D341Med (cell line): ENCODE data around the gene ZDHHC20.

Experiments
- DNase-seq: peaks from one replicate; pipeline ENCODE4 v3.0.0; 2012; ENCODE audit warnings: low spot score

The ZDHHC20 gene

GRCh38 chr13:21360463-21360862 is 98.6 kb downstream of the ZDHHC20 start:
- DNase-seq: no peak

GRCh38 chr13:21359855-21360254 is 99.2 kb downstream of the ZDHHC20 start:
- DNase-seq: no peak

GRCh38 chr13:21355304-21355703 is 103.8 kb downstream of the ZDHHC20 start:
- no peak for DNase-seq

DNA sequence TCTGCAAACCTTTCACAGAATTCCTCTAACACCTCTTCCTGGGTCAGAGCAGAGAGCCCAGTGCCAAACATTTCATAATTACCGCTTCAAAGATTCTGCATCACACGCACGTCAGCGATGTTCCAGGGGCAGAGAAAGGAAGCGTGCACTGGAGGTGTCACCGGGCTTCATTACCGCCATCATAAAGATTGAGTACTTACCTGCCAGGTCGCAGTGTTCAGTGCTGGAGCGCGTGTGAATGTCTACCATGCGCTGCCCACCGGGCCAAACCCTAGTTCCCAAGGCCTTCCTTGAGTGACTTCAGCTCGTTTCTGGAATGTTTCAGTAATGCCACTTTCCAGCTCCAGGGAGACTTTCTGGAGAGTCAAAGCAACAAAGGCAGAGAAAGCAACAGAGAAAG is 104.4 kb downstream of the ZDHHC20 start:
- no peak for DNase-seq

GRCh38 chr13:21348488-21349120 is 110.5 kb downstream of the ZDHHC20 start:
- no peak for DNase-seq

- no peak for DNase-seq
Measured at GRCh38 chr13:21347753-21348318, 111.3 kb downstream of the ZDHHC20 start.

DNA sequence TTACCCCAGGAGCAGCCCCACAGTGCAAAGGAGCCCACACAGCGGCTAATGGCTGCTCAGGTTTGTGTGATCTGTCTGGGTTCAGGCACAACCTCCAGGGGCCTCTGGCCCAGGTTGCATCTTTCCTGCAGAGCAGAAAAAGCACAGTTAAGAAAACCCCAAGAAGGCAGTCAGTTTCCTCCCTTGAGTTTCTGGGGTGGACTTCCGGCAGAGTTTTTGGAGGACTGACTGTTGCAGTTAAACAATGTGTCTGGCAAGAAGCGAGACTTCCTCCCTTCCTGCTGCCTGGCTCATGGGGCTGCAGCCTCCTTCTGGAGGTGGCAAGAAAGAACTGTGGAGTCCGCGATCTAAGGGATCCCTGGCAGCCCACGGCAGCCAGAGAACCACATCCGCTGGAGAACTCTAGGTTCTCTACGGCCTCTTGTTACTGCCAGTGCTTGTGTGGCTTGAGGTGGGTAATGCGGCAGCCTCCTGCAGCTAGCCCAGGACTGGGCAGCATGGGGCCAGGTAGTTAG is 114.4 kb downstream of the ZDHHC20 start:
- DNase-seq: no peak

DNA sequence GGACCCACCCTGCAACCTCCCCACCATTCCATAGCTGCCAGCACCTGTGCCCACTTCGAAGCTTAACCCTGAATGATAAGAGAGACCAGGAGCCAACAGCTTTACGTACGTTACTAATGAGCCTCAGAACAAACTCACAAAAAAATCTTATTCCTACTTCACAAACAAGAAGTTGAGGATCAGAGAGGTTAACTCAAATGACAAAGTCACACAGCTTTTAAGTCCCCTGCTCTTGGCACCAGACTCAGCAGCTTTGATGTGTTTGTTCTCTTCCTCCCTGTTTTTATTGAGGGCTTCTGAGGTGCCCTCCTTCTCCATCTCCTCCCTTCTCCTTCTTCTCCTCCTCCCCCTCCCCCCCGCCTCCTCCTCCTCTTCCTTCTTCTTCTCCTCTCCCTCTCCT is 115.4 kb downstream of the ZDHHC20 start:
- DNase-seq: no peak

DNA sequence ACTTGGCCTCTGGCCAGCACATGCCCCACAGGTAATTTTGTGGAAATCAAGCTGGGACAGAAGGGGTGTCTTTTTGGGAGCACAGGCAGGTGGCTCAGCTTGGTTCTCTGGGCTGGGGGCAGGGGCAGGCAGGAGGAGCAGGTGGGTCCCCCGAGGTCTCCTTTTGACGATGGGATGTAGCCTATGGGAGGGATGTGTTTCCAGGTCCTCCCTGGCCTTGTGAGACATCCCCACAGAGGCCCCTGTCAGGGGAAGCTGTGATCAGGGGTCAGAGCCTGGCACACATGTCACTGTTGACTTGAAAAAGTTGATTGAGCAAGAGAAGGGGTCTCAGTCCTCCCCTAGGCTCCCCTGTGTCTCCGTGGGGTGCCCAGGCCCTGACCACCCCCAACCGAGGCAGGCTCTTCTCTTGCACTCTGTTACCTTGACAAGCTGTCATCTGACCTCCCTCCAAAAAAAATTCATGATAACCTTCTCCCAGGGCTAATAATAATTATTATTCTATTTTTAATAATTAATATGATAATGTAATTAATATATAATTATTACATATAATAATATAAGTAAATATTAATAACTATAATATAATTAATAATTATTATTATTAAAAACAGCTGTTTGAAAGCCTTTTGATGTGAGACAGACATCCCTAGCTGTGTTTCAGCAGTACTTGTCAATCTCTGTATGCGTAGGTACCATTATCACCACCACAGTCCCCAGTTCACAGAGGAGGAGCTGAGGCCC is 116.2 kb downstream of the ZDHHC20 start:
- no peak for DNase-seq

DNA sequence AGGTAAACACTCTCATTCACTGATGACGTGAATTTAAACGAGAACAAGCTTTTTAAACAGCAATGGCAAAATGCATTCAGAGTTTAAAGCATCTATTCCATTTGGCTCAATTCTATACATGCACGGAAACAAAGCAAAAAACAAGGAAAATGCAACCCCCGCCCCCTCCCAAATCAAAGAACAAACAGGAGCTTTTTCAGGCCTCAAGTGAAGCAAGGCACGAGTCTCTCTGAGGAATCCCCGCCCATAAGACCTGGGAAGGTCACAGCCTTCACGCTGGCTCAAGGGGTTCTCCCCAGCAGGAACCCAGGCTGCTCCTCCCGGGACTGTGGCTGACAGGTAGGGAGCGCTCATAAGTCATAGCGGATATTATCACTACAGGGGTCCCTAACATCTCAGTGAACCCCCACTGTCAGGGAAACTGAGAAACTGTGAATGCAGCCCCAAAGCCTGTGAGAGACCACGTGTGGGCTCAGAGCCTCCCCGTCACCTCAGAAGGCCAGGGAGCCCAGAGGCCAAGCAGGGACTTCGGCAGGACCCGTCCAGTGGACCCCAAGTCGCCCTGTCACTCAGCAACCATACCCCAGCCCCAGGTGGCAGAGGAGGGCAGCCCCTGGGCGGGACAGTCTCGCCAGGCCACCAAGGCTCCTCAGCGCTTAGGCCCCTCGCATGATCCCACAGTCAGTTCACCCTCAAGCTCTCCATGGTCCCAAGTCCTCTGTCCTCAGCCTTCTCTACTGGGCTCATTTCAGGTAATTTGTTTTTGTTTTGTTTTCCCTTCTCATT is 117.3 kb downstream of the ZDHHC20 start:
- no peak for DNase-seq

GRCh38 chr13:21338639-21339278 is 120.3 kb downstream of the ZDHHC20 start:
- DNase-seq: no peak

DNA sequence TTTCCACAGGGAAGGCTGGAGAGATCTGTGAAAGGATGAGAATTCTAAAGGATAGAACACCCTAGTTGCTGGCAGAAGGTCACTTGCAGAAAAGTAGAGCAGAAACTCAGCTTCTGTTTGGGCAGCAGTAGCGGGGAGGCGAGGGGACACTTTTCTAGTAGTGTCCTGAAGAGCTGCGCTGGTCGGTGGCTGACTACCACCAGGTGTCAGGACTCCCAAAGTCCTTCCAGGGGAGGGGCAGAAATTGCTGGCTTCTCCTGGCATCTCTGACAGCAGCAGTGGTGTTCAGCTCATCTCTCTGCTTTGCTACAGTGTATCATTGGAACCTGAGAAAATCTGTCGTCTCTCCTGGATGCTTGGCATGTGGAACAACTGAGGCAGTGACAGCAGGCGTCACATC is 120.9 kb downstream of the ZDHHC20 start:
- DNase-seq: no peak

DNA sequence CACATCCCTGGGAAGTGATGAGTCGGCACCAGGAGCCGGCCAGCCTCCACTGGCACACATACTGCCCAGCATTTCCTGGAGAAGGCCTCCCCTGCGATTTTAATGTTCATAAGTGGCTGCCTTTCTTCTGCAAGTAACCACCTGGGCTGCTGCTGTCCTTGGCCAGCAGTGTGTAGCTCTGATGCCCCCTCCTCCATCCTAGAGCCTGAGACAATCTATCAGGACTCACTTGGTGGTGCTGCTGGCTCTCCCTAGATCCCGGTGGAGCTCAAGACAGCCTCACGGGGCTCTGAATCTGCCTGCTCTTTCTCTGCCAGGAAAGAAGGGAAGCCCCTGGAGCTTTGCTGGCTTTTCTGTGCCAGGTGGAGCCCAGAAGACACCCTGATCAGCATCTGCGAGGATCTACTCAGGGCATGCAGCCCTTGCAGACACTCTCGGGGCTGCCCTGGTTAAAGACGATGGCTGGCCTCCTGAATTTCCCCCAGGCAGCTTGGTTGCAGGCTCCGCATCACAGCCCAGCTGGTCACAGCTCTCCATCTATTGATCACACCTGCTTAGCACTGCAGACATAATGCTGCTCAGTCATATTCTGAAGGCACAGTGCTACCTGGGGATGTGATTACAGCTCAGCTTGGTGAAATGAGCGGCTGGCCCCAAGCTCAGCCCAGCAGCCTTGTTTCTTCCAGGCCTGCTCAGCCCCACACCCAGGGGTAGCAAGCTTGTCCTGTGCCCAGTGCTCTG is 122.3 kb downstream of the ZDHHC20 start:
- DNase-seq: no peak

DNA sequence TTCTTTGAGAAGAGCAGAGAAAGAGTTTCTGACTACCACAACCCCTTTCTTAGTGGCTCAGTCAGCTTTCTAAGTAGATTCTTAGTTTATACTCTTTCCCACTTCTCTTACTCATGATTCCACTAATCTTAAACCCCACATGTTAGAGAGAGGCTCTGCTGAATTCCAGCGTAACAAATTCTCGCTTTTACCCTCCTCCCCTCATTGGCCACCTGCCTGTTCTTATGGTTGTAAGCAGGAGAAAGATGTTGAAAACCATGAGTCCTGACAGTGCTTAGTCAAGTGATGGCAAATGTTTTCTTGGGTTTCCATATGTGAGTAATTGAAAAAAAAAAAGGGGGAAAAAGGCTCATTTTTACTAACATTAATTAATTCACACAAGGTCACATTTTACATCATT is 125.9 kb downstream of the ZDHHC20 start:
- DNase-seq: no peak

DNA sequence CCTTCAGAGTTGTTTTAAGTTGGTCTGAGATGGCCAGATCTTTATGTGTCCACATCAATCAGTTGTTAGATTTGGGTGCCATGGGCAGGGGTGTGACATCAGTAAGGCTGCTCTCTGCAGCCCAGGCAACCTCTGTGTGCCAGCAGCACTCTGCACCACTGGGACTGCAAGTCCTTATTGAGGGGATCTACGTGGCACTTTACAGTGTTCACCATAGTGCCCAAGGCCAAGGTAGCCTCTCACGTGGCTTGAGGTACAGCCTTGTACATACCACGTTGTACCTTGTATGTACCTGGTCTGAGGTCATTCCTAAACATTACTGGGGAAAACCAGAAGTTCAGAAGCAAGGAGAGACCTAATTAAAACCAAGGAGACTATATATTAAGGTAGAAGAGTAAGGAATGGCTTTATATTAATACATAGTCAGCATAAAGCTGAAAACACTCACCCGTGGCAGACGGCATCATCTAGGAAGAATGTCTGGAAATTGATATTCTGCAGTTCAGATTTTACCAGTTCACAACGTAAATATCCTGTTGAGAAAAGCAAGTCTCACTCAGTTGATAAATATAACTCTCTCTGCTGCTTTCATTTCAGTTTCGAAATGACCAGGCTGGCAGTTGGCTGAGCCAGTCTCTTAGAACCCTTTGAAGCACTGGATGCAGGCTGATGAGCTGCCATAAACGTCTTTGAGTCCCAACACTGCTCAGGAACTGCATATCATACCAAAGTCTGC is 128.8 kb downstream of the ZDHHC20 start:
- DNase-seq: no peak

GRCh38 chr13:21328836-21329477 is 130.1 kb downstream of the ZDHHC20 start:
- DNase-seq: no peak

- DNase-seq: no peak
Measured at GRCh38 chr13:21328201-21328600, 130.9 kb downstream of the ZDHHC20 start.

DNA sequence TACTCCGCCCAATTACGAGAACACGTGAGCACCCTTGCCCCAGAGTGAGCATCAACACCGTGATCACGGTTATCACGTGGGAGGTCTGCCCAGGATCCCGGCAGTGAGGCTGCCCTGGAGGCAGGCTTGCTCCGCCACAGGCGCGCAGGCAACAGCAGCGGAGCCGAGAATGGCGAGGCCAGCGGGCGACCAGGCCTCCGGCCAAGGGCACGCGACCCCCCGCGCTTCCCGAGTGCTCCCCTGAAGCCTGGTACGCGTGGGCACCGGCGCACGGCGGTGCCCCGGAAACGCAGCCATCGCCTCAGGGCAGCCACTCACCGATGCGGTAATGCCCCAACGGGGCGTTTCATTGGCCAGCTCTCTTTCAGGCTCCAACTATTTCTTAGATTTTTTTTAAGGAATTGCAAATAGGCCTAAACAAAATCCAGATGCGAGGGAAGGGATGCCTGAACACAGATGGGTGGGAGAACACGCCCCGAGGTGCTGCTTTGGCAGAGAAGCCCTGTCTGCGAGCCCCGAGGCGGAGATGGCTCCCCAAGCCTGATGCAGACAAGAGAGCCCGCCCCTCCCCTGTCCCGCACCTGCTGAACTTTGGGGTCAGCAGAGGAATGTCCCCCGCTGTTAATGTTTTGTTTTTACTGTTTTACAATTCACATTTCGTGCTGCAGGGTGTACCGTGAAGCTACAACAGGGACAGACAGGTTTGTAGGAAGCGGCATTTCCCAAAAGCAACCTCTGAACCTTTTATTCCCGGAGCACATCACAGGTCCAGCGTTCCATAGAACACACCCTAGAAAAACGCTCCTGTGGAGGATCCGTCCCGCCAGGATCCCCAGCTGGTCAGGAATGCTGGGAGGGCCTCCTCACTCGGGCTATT is 132.7 kb downstream of the ZDHHC20 start:
- no peak for DNase-seq

GRCh38 chr13:21324803-21325202 is 134.3 kb downstream of the ZDHHC20 start:
- no peak for DNase-seq
